Sigmoid colon (tissue), 4 donors: ENCODE results near the gene POLD1.

Experiments used
- POLR2A ChIP-seq, 2 donors: fragments of 450-650 bp; IDR thresholded peaks; one replicate each; pipeline ENCODE4 v1.6.1; 2016; ENCODE audit warnings: antibody characterized with exemption in 2 of 2, mild to moderate bottlenecking in 2 of 2, moderate library complexity in 2 of 2
- POLR2AphosphoS5 ChIP-seq, 4 donors: sonication (generic); formaldehyde crosslinking; IDR thresholded peaks; one replicate each; pipeline ENCODE4 v1.6.1; 2017; ENCODE audit warnings: antibody characterized with exemption in 4 of 4
- TF ChIP-seq, protein P1 (sequence below), 4 experiments: fragments of 450-650 bp in 3 of 4; fragments of 200-600 bp in 1 of 4; IDR thresholded peaks; one replicate each; pipeline ENCODE4 v1.5.1; 2016 to 2019; ENCODE audit warnings: antibody characterized with exemption in 4 of 4, mild to moderate bottlenecking in 3 of 4, moderate library complexity in 2 of 4

- no peak for TF ChIP-seq POLR2A (IDR thresholded peaks at IDR 0.05)
- TF ChIP-seq, protein P1, sequence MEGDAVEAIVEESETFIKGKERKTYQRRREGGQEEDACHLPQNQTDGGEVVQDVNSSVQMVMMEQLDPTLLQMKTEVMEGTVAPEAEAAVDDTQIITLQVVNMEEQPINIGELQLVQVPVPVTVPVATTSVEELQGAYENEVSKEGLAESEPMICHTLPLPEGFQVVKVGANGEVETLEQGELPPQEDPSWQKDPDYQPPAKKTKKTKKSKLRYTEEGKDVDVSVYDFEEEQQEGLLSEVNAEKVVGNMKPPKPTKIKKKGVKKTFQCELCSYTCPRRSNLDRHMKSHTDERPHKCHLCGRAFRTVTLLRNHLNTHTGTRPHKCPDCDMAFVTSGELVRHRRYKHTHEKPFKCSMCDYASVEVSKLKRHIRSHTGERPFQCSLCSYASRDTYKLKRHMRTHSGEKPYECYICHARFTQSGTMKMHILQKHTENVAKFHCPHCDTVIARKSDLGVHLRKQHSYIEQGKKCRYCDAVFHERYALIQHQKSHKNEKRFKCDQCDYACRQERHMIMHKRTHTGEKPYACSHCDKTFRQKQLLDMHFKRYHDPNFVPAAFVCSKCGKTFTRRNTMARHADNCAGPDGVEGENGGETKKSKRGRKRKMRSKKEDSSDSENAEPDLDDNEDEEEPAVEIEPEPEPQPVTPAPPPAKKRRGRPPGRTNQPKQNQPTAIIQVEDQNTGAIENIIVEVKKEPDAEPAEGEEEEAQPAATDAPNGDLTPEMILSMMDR (IDR thresholded peaks at IDR 0.05) = no peak
- TF ChIP-seq POLR2AphosphoS5 (IDR thresholded peaks at IDR 0.05) = no peak
Observed at GRCh38 chr19:50466706-50467039, 82.5 kb downstream of the POLD1 start.
